NCI-H526 treated with DMSO at 0.1 percent for 48 hours (cell line): ENCODE data around the gene NDRG2.

Experiments used
- DNase-seq: peaks from one replicate; lab custom pipeline; 2025; lab: John Stamatoyannopoulos, UW

NDRG2 gene

GRCh38 chr14:21024585-21025370 lies at the start of gene NDRG2:
TSS of gene NDRG2 (minus strand) at chr14:21025061. CDS start at chr14:21023315, 1,746 bp downstream.
- DNase-seq, result peak; percentile 21

GRCh38 chr14:21073921-21074320 lies 49.1 kb upstream of the NDRG2 start:
- no peak for DNase-seq

DNA sequence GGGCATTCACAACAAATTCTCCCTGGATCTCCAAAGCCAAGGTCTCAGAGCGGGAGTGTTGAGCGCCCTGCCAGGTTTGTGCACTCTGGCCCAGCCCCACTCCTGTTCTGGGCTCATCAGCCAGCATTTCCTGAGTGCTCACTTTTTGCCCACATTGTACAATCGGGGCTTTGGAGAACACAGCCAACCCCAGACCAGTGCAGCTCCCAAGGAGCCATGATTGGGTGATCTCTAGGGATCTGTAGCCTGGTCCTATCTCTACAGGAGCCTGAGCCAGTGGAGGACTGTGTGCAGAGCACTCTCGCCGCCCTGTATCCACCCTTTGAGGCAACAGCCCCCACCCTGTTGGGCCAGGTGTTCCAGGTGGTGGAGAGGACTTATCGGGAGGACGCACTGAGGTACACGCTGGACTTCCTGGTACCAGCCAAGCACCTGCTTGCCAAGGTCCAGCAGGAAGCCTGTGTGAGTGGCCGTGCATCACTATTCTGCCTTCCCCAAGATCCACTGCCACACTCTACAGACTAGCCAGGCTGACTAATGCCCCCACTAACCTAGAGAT lies 48.0 kb upstream of the NDRG2 start:
- no peak for DNase-seq

DNA sequence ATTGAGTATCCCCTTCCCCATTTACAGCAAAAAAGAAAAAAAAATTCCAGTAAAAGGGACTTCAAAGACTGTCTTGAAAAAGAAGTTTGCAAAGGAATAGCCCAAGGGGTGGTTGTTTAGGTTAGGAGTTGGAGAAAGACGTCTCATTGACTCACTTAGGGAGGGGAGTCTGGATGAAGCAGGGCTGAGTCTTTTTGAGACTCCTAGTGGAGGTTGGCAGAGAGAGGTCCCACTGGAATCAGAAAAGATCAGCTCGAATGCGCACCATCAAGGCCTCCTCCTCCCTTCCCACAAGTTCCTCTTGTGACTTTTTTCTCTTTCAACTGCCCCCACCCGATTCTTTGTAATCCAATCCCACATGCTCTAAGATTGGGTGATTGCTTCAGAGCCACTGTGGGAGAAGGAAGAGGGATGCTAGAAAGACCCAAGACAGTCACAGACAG lies 47.2 kb upstream of the NDRG2 start:
- no peak for DNase-seq

DNA sequence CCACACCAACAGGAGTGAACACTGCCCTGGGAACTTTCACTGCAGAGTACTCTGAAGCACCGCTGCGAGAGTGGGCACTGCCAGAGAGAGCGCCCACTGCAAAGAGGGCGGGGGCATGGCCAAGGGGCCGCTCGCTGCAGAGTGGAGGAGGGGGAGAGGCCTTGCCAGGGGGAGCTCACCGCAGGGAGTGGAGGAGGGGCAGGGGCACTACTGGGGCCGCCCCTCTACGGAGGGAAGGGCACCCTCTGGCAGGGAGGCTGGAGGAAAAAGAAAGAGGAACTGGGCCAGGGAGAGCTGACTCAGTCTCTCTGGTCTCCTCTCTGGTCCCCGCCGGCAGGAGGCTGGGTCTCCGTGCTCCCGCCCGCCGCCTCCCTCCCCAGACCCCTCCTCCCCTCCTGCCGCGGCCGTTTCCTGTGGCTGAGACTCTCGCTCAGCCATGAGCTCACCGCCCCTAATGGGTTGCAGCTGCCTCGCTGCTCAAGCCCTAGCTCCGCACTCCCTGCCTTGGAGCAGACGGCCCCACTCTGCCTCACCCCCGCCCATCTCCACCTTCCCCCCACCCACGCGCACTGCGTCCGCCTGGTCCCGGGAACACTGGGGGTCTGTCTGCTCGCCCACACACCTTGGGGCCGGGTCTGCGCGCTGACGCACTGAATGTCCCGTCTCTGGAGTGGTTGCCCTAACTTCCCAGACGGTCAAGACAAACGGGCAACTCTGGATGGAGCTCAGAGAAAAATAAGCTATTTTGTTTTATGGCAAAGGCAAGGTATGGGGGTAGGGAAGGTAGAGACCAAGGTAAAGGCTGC lies 46.6 kb upstream of the NDRG2 start:
- peak; percentile 68 for DNase-seq

DNA sequence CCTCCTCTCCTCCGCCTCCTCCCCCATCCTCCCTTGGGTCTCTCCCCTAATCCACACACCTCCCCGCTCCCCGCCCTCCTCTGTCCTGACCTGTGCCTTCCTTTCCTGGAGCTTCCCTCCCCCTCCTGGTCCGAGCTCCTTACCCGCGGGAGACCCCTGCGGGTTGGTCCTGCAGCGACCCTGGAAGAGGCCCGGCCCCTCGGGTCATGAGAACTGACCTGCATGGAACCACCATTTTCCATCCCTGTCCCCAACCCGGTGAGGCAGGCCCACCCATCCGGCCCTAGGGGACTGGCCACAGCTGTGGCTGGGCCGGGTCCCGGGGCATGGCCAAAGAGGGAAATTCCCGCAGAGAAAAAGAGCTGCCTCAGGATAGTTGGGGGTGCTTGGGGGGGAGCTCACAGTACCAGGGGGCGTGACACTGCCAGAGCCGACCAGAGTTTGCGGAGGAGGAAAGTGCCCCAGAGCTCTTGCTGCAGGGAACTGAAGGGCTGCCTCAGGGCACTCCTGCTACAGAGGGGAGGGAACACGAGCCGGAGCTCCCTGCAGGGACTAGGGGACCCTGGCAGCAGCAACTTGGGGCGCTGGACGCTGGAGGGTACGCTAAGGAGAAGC lies 45.9 kb upstream of the NDRG2 start:
- DNase-seq, result no peak

- DNase-seq, result no peak
These were observed 45.3 kb upstream of the NDRG2 start, which contains the start of gene ARHGEF40 for GRCh38 chr14:21070083-21070609. TSS of gene ARHGEF40 (plus strand) at chr14:21070304. CDS start at chr14:21070397, 93 bp downstream.

GRCh38 chr14:21069388-21070082 lies 44.7 kb upstream of the NDRG2 start:
- DNase-seq, result no peak

GRCh38 chr14:21068521-21069387 lies 43.9 kb upstream of the NDRG2 start:
- peak; percentile 43 for DNase-seq

GRCh38 chr14:21066882-21067502 lies 42.1 kb upstream of the NDRG2 start:
- no peak for DNase-seq

DNA sequence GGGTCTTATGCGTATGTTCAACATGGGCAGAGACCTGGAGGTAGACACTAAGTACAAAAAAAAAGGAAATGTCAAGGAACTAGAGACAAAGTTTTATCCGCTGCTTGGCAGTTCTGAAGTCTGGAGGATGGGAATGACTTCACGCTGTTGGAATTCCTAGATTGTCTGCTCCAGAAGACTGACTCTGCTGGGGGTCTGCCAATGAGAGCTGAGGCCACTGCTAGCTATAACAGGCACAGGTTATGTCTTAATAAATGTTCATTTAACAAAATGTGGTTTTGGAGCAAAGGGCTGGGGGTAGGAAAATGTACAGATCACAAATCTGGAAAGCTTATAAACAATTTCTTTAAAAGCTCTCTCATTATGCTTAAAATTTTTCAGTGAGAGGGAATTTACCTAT lies 38.6 kb upstream of the NDRG2 start:
- DNase-seq, result no peak

DNA sequence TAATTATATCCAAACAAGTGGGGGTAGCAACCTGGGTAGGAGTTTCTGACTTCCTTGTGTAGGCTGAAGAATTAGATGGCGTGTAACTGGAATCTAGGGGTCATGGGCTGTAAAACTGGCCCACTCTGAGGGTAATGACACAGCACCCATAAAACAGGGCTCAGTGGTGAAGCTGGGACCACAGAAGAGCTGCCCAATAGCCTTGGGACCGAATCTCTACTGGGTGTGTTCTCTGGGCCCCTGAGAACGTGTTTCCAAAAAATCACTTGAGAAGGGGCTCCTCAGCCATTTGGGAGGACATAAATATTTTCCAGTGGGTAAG lies 36.4 kb upstream of the NDRG2 start:
- no peak for DNase-seq

DNA sequence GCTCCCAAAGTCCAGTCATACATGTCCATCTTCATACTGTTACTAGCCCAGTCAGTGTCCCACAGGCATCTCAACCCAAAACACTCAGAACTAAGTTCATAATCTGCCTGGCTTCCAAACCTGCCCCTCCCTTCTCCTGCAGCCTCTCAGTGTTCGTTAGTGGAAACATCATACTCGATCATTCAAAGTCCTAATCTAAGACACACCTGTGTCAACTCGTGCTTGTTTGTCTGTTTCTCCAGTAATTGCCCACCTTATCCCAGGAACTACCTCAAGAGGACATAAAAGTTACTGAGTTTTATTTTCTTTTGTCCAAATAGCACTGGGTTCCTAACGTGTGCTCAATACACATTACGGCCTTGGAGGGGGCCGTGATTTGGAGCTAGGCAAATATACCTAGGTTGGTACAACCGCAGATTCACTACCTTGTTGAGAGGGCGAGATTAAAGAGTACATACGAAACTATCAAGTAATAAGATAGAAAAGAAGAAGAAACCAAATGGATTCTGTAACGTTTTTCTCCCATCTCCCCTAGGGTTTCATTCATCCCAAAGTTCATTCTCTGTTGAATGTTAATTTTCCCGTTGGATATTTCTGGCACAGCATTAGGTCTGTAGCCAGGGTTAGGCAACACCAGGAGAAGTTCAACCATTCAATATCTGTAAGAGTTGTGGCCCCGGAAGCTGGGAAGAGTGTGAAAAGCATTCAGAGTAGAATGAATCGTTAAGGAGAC lies 35.9 kb upstream of the NDRG2 start:
- no peak for DNase-seq

DNA sequence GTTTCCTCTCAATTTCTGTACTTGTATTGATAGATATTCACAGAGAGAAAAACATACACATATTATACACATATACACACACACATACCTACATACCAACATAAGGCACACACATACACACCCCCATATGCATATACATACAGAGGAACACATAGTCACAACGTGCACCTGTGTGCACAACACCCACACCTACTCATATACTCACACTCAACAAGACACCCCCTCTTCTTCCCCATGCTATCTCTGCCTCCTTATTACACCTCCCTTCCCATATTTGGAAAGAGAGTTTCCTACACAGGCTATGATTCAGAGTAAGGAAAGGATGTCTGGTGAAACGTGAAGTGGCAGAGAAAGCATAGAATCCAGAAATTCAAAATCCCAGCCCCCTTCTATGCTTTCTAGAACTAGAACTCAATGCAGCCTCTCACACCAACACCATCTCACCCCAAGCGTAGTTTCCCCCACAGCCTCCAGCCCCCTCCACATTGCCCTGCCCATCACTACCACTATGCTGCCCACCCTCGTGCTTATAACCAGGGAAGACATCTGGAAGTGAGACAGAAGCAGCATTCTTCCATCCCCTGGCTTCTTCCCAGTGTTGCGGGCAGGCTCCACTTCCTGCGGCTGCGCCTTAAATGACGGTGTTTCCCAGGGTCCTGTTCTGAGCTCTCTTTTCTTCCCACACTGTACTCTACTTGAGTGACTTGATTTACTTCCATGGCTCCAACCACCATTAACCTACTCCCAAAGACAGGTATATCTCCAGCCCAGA lies 35.2 kb upstream of the NDRG2 start:
- no peak for DNase-seq

DNA sequence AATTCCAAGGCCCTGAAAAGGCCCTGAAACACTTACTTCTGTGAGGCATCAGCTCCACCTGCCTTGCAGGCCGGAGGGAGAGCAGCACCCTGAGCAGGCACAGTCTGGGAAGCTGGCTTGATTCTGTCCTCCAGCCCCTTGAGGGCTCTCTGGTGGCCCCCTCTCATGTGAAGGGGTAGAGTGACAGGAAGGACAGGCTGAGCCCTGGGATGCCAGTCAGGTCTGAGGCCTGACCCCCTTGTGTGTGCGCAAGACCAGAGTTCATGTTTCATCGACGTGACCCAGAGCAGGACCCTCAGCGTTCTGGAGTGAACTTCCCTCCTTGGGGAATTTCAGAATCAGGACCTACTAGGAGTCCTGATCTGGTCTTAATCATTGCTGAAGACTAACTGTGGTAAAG lies 34.0 kb upstream of the NDRG2 start:
- DNase-seq, result no peak

- DNase-seq, result no peak
These were observed 33.2 kb upstream of the NDRG2 start, which contains the start of gene RNASE8 for GRCh38 chr14:21057803-21058675. TSS of gene RNASE8 (plus strand) at chr14:21057822. CDS start at chr14:21057893, 71 bp downstream.

DNA sequence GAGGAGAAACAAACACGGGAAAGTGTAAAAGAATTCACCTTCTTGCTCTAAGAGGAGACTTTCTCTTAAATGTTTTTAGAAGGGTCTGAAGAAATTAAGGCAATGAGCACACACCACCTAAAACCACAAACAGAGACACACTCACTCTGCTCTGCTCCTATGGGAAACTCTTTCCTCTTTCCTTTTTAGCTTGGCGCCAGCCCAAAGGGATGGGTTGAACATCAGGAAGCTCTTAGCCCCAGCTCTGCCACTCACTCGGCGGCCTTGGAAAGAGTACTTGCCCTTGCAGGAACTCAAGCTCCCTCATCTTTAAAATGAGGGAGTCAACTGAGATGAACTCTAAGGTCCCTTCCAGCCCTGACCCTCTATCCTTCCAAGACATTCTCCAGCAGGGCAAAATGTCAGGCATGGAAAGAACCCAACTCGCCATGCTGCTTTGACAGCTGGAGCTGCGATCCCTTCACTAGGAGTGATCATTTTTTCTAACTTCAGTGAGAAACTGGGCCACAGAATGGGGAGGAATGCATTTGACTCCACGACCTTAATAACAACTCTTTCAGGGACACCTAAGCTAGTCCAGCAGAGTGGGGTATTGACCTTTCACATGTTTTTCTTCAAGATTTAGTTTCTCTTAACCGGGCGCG lies 31.8 kb upstream of the NDRG2 start:
- DNase-seq, result no peak
